HG03575 (cell line): ENCODE measurements around the gene TATDN3.
"Not testable (repeated sequence)": the region's sequence is repeated elsewhere in the genome, so short reads cannot be mapped to it uniquely, and the experiment has no call there.

Source experiments
- ATAC-seq: cut with Tn5 transposase; IDR thresholded peaks from one replicate; pipeline ENCODE4 v1.9.1; 2021; ENCODE audit not compliant: unreplicated experiment, insufficient number of reproducible peaks, low FRiP score; ENCODE audit errors: extremely low read depth

Gene TATDN3

GRCh38 chr1:212863345-212863744, 71.7 kb downstream of the TATDN3 start:
- not testable (repeated sequence) for ATAC-seq

- no peak for ATAC-seq
Measured at GRCh38 chr1:212864201-212864600, 72.5 kb downstream of the TATDN3 start.
